Activated CD8-positive, alpha-beta memory T cell treated with anti-CD3 and anti-CD28 coated beads for 4 hours (primary cell): Measurements from ENCODE around the gene GATA1.
A peak's percentile ranks its signal among the peaks of the same experiment; 100 is the strongest.

ENCODE experiments used
- DNase-seq, 2 donors: peaks; one replicate each; pipeline ENCODE4 v3.0.0-alpha.2; 2020; ENCODE audit warnings: low read depth in 2 of 2

Gene GATA1

GRCh38 chrX:48786341-48786800 lies at the start of gene GATA1:
Gene GATA1, plus strand, starts transcription at chrX:48786590. Its CDS starts 4,520 bp downstream, at chrX:48791110.
- no peak for DNase-seq

GRCh38 chrX:48736878-48737212 lies 49.5 kb upstream of the GATA1 start:
- no peak for DNase-seq

- peak; percentile 64 to 84 for DNase-seq
Observed at GRCh38 chrX:48737213-48737938, 49.0 kb upstream of the GATA1 start.

GRCh38 chrX:48737940-48738339 lies 48.5 kb upstream of the GATA1 start:
- no peak for DNase-seq

- DNase-seq, result no peak
Observed at GRCh38 chrX:48741834-48742233, 44.6 kb upstream of the GATA1 start.

- DNase-seq, result no peak
Observed at GRCh38 chrX:48745222-48745621, 41.2 kb upstream of the GATA1 start.

- no peak for DNase-seq
Observed at GRCh38 chrX:48747415-48748016, 38.9 kb upstream of the GATA1 start.

GRCh38 chrX:48749182-48749581 lies 37.2 kb upstream of the GATA1 start:
- no peak for DNase-seq

GRCh38 chrX:48751343-48751742 lies 35.0 kb upstream of the GATA1 start:
- no peak for DNase-seq

- DNase-seq, result no peak
Observed at GRCh38 chrX:48752498-48752897, 33.9 kb upstream of the GATA1 start.

- no peak for DNase-seq
Observed at GRCh38 chrX:48753708-48754228, 32.6 kb upstream of the GATA1 start.

GRCh38 chrX:48754238-48754637 lies 32.2 kb upstream of the GATA1 start:
- no peak for DNase-seq

GRCh38 chrX:48761674-48762471 lies 24.5 kb upstream of the GATA1 start, which contains the start of gene GLOD5:
Gene GLOD5, plus strand, starts transcription at chrX:48761747. Its CDS starts 44 bp downstream, at chrX:48761791.
- no peak for DNase-seq

GRCh38 chrX:48769230-48769629 lies 17.2 kb upstream of the GATA1 start:
- DNase-seq, result no peak

- no peak for DNase-seq
Observed at GRCh38 chrX:48770296-48770695, 16.1 kb upstream of the GATA1 start.

- no peak for DNase-seq
Observed at GRCh38 chrX:48772602-48773001, 13.8 kb upstream of the GATA1 start.

GRCh38 chrX:48776818-48777439 lies 9.5 kb upstream of the GATA1 start:
- DNase-seq, result no peak

- DNase-seq, result no peak
Observed at GRCh38 chrX:48779399-48779798, 7.0 kb upstream of the GATA1 start.

- DNase-seq, result no peak
Observed at GRCh38 chrX:48781705-48782104, 4.7 kb upstream of the GATA1 start.

GRCh38 chrX:48782216-48782615 lies 4.2 kb upstream of the GATA1 start:
- DNase-seq, result no peak

- no peak for DNase-seq
Observed at GRCh38 chrX:48782795-48783194, 3.6 kb upstream of the GATA1 start.

GRCh38 chrX:48784726-48785125 lies 1.7 kb upstream of the GATA1 start:
- no peak for DNase-seq
